GM21786 (cell line): ENCODE measurements around the gene HOMER2.
"Not testable (repeated sequence)": the region's sequence is repeated elsewhere in the genome, so short reads cannot be mapped to it uniquely, and the experiment has no call there.

Experiments used
- ATAC-seq: cut with Tn5 transposase; IDR thresholded peaks from one replicate; pipeline ENCODE4 v1.9.1; 2021; ENCODE audit not compliant: unreplicated experiment

Gene HOMER2

GRCh38 chr15:82900511-82901060, 51.9 kb downstream of the HOMER2 start:
- ATAC-seq, result no peak

- no peak for ATAC-seq
Measured at GRCh38 chr15:82898961-82899360, 53.6 kb downstream of the HOMER2 start.

- ATAC-seq, result no peak
Measured at GRCh38 chr15:82895983-82896382, 56.5 kb downstream of the HOMER2 start.

GRCh38 chr15:82894971-82895520, 57.5 kb downstream of the HOMER2 start:
- ATAC-seq, result no peak

GRCh38 chr15:82893473-82893872, 59.0 kb downstream of the HOMER2 start:
- ATAC-seq, result not testable (repeated sequence)

GRCh38 chr15:82892573-82892972, 59.9 kb downstream of the HOMER2 start:
- ATAC-seq, result no peak

- no peak for ATAC-seq
Measured at GRCh38 chr15:82890995-82891390, 61.5 kb downstream of the HOMER2 start.

- no peak for ATAC-seq
Measured at GRCh38 chr15:82890338-82890994, 62.1 kb downstream of the HOMER2 start.

- ATAC-seq, result no peak
Measured at GRCh38 chr15:82882273-82882928, 70.1 kb downstream of the HOMER2 start.

GRCh38 chr15:82881747-82882146, 70.8 kb downstream of the HOMER2 start:
- ATAC-seq, result no peak

GRCh38 chr15:82880704-82881103, 71.8 kb downstream of the HOMER2 start:
- no peak for ATAC-seq

GRCh38 chr15:82878325-82878724, 74.2 kb downstream of the HOMER2 start:
- no peak for ATAC-seq

- ATAC-seq, result no peak
Measured at GRCh38 chr15:82877825-82878224, 74.7 kb downstream of the HOMER2 start.

- no peak for ATAC-seq
Measured at GRCh38 chr15:82875411-82876003, 77.0 kb downstream of the HOMER2 start.

- no peak for ATAC-seq
Measured at GRCh38 chr15:82874961-82875360, 77.6 kb downstream of the HOMER2 start.

- no peak for ATAC-seq
Measured at GRCh38 chr15:82874267-82874666, 78.3 kb downstream of the HOMER2 start.

GRCh38 chr15:82873000-82873680, 79.4 kb downstream of the HOMER2 start:
- ATAC-seq, result no peak

- no peak for ATAC-seq
Measured at GRCh38 chr15:82871832-82872484, 80.6 kb downstream of the HOMER2 start.

- ATAC-seq, result no peak
Measured at GRCh38 chr15:82871358-82871757, 81.2 kb downstream of the HOMER2 start.

- no peak for ATAC-seq
Measured at GRCh38 chr15:82870727-82871320, 81.7 kb downstream of the HOMER2 start.
